WTC11 (cell line): Measurements from ENCODE around the gene EPM2AIP1.

Experiments
- NFATC4 ChIP-seq: fragments of 250-450 bp; sonication (Bioruptor Pico); IDR thresholded peaks from 2 replicates; pipeline ENCODE4 v1.9.0; 2021; ENCODE audit warnings: mild to moderate bottlenecking
- ZNF121 ChIP-seq: sonication (generic); formaldehyde crosslinking; IDR thresholded peaks from 2 replicates; pipeline ENCODE4 v1.8.0; 2023; ENCODE audit warnings: missing genetic modification reagents
- TF ChIP-seq, protein P1 (sequence below): fragments of 200-600 bp; IDR thresholded peaks from 2 replicates; pipeline ENCODE4 v1.8.0; 2022; ENCODE audit warnings: antibody characterized with exemption
- TF ChIP-seq, protein P2 (sequence below): sonication (generic); formaldehyde crosslinking; IDR thresholded peaks from 2 replicates; pipeline ENCODE4 v1.8.1; 2023; ENCODE audit warnings: mild to moderate bottlenecking, missing genetic modification reagents, moderate library complexity

DNA sequence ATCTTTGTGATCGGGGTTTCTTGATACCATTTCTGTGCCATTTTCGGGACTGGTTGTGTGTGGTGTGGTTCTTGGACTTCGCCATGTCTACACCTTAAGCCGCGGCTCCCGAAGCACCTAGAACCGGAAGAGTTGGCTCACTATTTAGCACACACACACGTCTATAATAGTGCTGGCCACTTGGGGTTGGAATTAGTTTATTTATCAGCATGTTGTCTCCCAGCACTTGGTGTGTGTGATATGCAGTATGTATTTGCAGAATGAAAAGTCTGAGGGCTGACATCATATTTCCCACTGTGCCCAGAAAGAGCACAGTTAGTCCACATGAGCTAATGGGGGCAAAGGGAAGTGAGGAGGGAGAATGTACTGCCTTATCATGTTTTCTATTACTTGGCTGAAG is 24.0 kb upstream of the EPM2AIP1 start:
- TF ChIP-seq, protein P1, sequence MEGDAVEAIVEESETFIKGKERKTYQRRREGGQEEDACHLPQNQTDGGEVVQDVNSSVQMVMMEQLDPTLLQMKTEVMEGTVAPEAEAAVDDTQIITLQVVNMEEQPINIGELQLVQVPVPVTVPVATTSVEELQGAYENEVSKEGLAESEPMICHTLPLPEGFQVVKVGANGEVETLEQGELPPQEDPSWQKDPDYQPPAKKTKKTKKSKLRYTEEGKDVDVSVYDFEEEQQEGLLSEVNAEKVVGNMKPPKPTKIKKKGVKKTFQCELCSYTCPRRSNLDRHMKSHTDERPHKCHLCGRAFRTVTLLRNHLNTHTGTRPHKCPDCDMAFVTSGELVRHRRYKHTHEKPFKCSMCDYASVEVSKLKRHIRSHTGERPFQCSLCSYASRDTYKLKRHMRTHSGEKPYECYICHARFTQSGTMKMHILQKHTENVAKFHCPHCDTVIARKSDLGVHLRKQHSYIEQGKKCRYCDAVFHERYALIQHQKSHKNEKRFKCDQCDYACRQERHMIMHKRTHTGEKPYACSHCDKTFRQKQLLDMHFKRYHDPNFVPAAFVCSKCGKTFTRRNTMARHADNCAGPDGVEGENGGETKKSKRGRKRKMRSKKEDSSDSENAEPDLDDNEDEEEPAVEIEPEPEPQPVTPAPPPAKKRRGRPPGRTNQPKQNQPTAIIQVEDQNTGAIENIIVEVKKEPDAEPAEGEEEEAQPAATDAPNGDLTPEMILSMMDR = no peak
- TF ChIP-seq NFATC4 (CRISPR knock-in tag) = no peak
- TF ChIP-seq, protein P2, sequence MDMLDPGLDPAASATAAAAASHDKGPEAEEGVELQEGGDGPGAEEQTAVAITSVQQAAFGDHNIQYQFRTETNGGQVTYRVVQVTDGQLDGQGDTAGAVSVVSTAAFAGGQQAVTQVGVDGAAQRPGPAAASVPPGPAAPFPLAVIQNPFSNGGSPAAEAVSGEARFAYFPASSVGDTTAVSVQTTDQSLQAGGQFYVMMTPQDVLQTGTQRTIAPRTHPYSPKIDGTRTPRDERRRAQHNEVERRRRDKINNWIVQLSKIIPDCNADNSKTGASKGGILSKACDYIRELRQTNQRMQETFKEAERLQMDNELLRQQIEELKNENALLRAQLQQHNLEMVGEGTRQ (CRISPR knock-in tag) = no peak
- TF ChIP-seq ZNF121 (CRISPR knock-in tag) = no peak
